Liver (tissue), 3 donors: ENCODE measurements around the gene CDC27.

Source experiments
- CTCF ChIP-seq: fragments of 150-350 bp; IDR thresholded peaks from 2 replicates; pipeline ENCODE4 v1.5.1; 2017; ENCODE audit warnings: improper control_type of control experiment, low read depth, low read length; ENCODE audit not compliant: missing input control
- FOXA2 ChIP-seq: IDR thresholded peaks from 2 replicates; pipeline ENCODE4 v1.6.1; 2016; ENCODE audit warnings: antibody characterized with exemption
- GABPA ChIP-seq, 2 donors: IDR thresholded peaks in 1 of 2; conservative IDR thresholded peaks in 1 of 2; 2 replicates each; pipeline ENCODE4 v1.6.1; 2016; ENCODE audit warnings: antibody characterized with exemption in 2 of 2, mild to moderate bottlenecking in 1 of 2, moderate library complexity in 1 of 2
- JUND ChIP-seq, 2 donors: IDR thresholded peaks; 2 replicates each; pipeline ENCODE4 v1.6.1; 2016; ENCODE audit warnings: antibody characterized with exemption in 2 of 2
- MAX ChIP-seq: IDR thresholded peaks from 2 replicates; pipeline ENCODE4 v1.6.1; 2016; ENCODE audit warnings: antibody characterized with exemption
- REST ChIP-seq: IDR thresholded peaks from 2 replicates; pipeline ENCODE4 v1.6.1; 2016; ENCODE audit warnings: antibody characterized with exemption, mild to moderate bottlenecking
- donor health status: healthy.
- donor health status: healthy.

GRCh38 chr17:47176389-47176826, 12.7 kb downstream of the CDC27 start:
- no peak for TF ChIP-seq CTCF
- TF ChIP-seq REST = no peak
- no peak for TF ChIP-seq JUND (IDR thresholded peaks at IDR 0.05)
- no peak for TF ChIP-seq GABPA (IDR thresholded peaks at IDR 0.05 in 1 of 2, conservative IDR thresholded peaks at IDR 0.05 in 1 of 2)
- TF ChIP-seq FOXA2 = no peak
- no peak for TF ChIP-seq MAX
